Ovary (tissue), 9 donors: ENCODE measurements around the gene CCDC54. TPM values are rescaled to one million over a fixed set of nuclear protein-coding genes. Genes with fewer than 3 reads are reported as not detected.

Experiments
- DNase-seq, 5 donors: peaks; one replicate each; pipeline ENCODE4 v3.0.0-alpha.2; 2019 to 2020
- H3K27ac ChIP-seq, 2 donors: fragments of 200-600 bp; one replicate each; pipeline versions ENCODE4 v1.5.1 to v1.8.0; 2019 to 2022
- H3K27me3 ChIP-seq: fragments of 200-600 bp; one replicate; pipeline ENCODE4 v1.8.0; 2022
- H3K36me3 ChIP-seq: fragments of 200-600 bp; sonication (generic); one replicate; pipeline ENCODE4 v1.5.1; 2019
- H3K4me1 ChIP-seq: one replicate; pipeline ENCODE4 v1.8.1; 2013; ENCODE audit warnings: mild to moderate bottlenecking, moderate library complexity; ENCODE audit not compliant: insufficient read depth
- H3K4me3 ChIP-seq: fragments of 200-600 bp; sonication (generic); one replicate; pipeline ENCODE4 v1.5.1; 2017
- H3K9me3 ChIP-seq, 2 donors: fragments of 200-600 bp in 1 of 2; sonication (generic) in 1 of 2; one replicate each; pipeline versions ENCODE4 v1.5.1 to v1.8.1; 2013 to 2019; ENCODE audit warnings: mild to moderate bottlenecking in 1 of 2, moderate library complexity in 1 of 2
- CTCF ChIP-seq, 3 donors: fragments of 450-650 bp in 2 of 3; fragments of 200-600 bp in 1 of 3; IDR thresholded peaks; one replicate each; pipeline versions ENCODE4 v1.5.1 to v1.8.0; 2016 to 2022; ENCODE audit warnings: antibody characterized with exemption in 3 of 3, mild to moderate bottlenecking in 1 of 3
- EP300 ChIP-seq: sonication (generic); formaldehyde crosslinking; IDR thresholded peaks from one replicate; pipeline ENCODE4 v1.6.1; 2017; ENCODE audit warnings: antibody characterized with exemption
- POLR2A ChIP-seq: fragments of 450-650 bp; IDR thresholded peaks from one replicate; pipeline ENCODE4 v1.6.1; 2017; ENCODE audit warnings: antibody characterized with exemption, mild to moderate bottlenecking, moderate library complexity
- WGBS, 3 donors: extraction: QIAGEN DNeasy Blood & Tissue Kit in 1 of 3; methylation state at CpG; one replicate each; pipeline versions ENCODE4 v1.1.5 to v1.1.7; 2013 to 2017; 5-methylcytosine and 5-hydroxymethylcytosine counted together
- intact Hi-C, 4 donors: fragments of 100-400 bp; cut with DNase I; formaldehyde crosslinking; loops; one replicate each; pipeline versions ENCODE4 v1.11.0 to v1.15.1; 2022 to 2023
- polyA plus RNA-seq, 2 donors: library from polyadenylated mRNA; stranded (reverse); fragments of 200-250 nt in 1 of 2; fragments of 350-450 nt in 1 of 2; fragmentation: Illumina TruSeq in 1 of 2; extraction: RNeasy Lipid Tissue Mini Kit (QIAGEN cat#74804) in 1 of 2; gene quantifications; one replicate each; pipeline ENCODE4 v1.2.3, GENCODE V29; 2013 to 2014
- total RNA-seq, 7 donors: library from RNA; depleted of rRNA in 2 of 7; stranded (reverse); fragments of >200 nt in 2 of 7; fragmentation: NEBNext Ultra II Directional in 3 of 7; extraction: Animal tissue kit (Norgen Biotek cat#: 25700) in 3 of 7; gene quantifications; one replicate each; pipeline versions ENCODE4 v1.1.0 to v1.2.4, GENCODE V29; 2016 to 2023
- donor health status: DM: no; HTN: no; CAD: no; lungs with moderate emphysema.
- donor health status: DM: no; HTN: no; CAD: no.
- donor health status: Bipolar disorder and iron deficiency.
- donor health status: DM: yes; HTN: yes; CAD: no.
- donor health status: DM: no; HTN: no; CAD: no.
- donor health status: DM: yes; HTN: yes; CAD: no.

The CCDC54 gene
- total and polyA plus RNA-seq, 9 donors, result 0.23 to 0.24 TPM; not detected in 7

- H3K4me1 ChIP-seq, result no peaks in the 10 kb centered on the region
- no peak overlapping the region for H3K4me3 ChIP-seq
- H3K36me3 ChIP-seq, result no peaks in the 10 kb centered on the region
- DNase-seq, result no peak
- no peaks in the 10 kb centered on the region for H3K9me3 ChIP-seq
- H3K27me3 ChIP-seq, result no peaks in the 10 kb centered on the region
- H3K27ac ChIP-seq, result no peak overlapping the region
- intact Hi-C loops, result no loop called here
- WGBS, 3 donors, result 78 to 84% (median 81%) methylated on average over 3 of the region's 3 CpGs
- no peak for TF ChIP-seq CTCF (IDR thresholded peaks at IDR 0.05)
These were observed 15.6 kb upstream of the CCDC54 start for GRCh38 chr3:107361633-107362032.

- DNase-seq, result no peak
- H3K4me3 ChIP-seq, result no peak overlapping the region
- no peaks in the 10 kb centered on the region for H3K9me3 ChIP-seq
- WGBS, 3 donors, result 87 to 94% (median 90%) methylated on average over 4 of the region's 4 CpGs
- H3K4me1 ChIP-seq, result no peaks in the 10 kb centered on the region
- TF ChIP-seq EP300 (no peak), CTCF (IDR thresholded peaks at IDR 0.05) (no peak), POLR2A (no peak)
- intact Hi-C loops, result no loop called here
- H3K36me3 ChIP-seq, result no peaks in the 10 kb centered on the region
- H3K27ac ChIP-seq, result no peak overlapping the region
- no peaks in the 10 kb centered on the region for H3K27me3 ChIP-seq
These were observed 12.2 kb upstream of the CCDC54 start for GRCh38 chr3:107365051-107365450.

- intact Hi-C loops, result no loop called here
- no peak for DNase-seq
- TF ChIP-seq EP300, result no peak
- TF ChIP-seq CTCF (IDR thresholded peaks at IDR 0.05), result no peak
- TF ChIP-seq POLR2A, result no peak
These were observed 10.5 kb upstream of the CCDC54 start for GRCh38 chr3:107366766-107367165.

GRCh38 chr3:107367353-107367752 is 9.9 kb upstream of the CCDC54 start:
- Histone ChIP-seq H3K27ac (no peak overlapping the region), H3K27me3 (no peaks in the 10 kb centered on the region), H3K4me1 (no peaks in the 10 kb centered on the region), H3K36me3 (no peaks in the 10 kb centered on the region), H3K4me3 (no peak overlapping the region), H3K9me3 (no peaks in the 10 kb centered on the region)
- intact Hi-C loops, result no loop called here
- peak in 1 of 5 donors; percentile 9 for DNase-seq
- 39 to 50% (median 43%) methylated on average over 5 of the region's 5 CpGs for WGBS, 3 donors
- TF ChIP-seq EP300 (no peak), CTCF (IDR thresholded peaks at IDR 0.05) (no peak), POLR2A (no peak)

More at GRCh38 chr3:107366766-107367165, 10.5 kb upstream of the CCDC54 start:
- no peaks in the 10 kb centered on the region for H3K9me3 ChIP-seq
- H3K4me3 ChIP-seq, result no peak overlapping the region
- H3K36me3 ChIP-seq, result no peaks in the 10 kb centered on the region
- no peak overlapping the region for H3K27ac ChIP-seq
- H3K27me3 ChIP-seq, result no peaks in the 10 kb centered on the region
- no peaks in the 10 kb centered on the region for H3K4me1 ChIP-seq
- 88 to 92% (median 91%) methylated on average over 3 of the region's 3 CpGs for WGBS, 3 donors
